Activated CD4-positive, alpha-beta T cell treated with anti-CD3 and anti-CD28 coated beads, Interleukin-2, amount 10 ng/mL, durations not matched to agents 7 days and 5 days (primary cell): ENCODE data around the gene PDE6H. TPM values are rescaled to one million over a fixed set of nuclear protein-coding genes. Genes with fewer than 3 reads are reported as not detected.

Source experiments
- CTCF ChIA-PET: fragments of 350-600 bp; sonication (Branson Sonifier 250); formaldehyde crosslinking; loops from one replicate; lab custom pipeline; 2021; ENCODE audit warnings: antibody characterized with exemption; lab: Charles Lee
- POLR2A ChIA-PET: fragments of 350-600 bp; sonication (Branson Sonifier 250); formaldehyde crosslinking; loops from one replicate; lab custom pipeline; 2021; ENCODE audit warnings: antibody characterized with exemption; lab: Charles Lee
- DNase-seq: peaks from one replicate; pipeline ENCODE4 v3.0.0-alpha.2; 2020
- H3K27ac Mint-ChIP-seq: one replicate; pipeline ENCODE4 v1.8.0; 2021; ENCODE audit warnings: mild to moderate bottlenecking, moderate library complexity, mixed read lengths
- H3K27me3 Mint-ChIP-seq: one replicate; pipeline ENCODE4 v1.8.0; 2021; ENCODE audit warnings: mixed read lengths
- H3K36me3 Mint-ChIP-seq: one replicate; pipeline ENCODE4 v1.8.0; 2021; ENCODE audit warnings: low read depth, mixed read lengths
- H3K4me1 Mint-ChIP-seq: one replicate; pipeline ENCODE4 v1.8.0; 2021; ENCODE audit warnings: mixed read lengths
- H3K4me3 Mint-ChIP-seq: one replicate; pipeline ENCODE4 v1.8.0; 2021; ENCODE audit warnings: mild to moderate bottlenecking, moderate library complexity, mixed read lengths
- H3K9me3 Mint-ChIP-seq: one replicate; pipeline ENCODE4 v1.8.0; 2021; ENCODE audit warnings: mixed read lengths
- total RNA-seq, 2 experiments: library from RNA; stranded (reverse); gene quantifications; one replicate each; pipeline ENCODE4 v1.2.3, GENCODE V29; 2021

Gene PDE6H
- total RNA-seq, 2 experiments from 2014 or later, result not detected

DNA sequence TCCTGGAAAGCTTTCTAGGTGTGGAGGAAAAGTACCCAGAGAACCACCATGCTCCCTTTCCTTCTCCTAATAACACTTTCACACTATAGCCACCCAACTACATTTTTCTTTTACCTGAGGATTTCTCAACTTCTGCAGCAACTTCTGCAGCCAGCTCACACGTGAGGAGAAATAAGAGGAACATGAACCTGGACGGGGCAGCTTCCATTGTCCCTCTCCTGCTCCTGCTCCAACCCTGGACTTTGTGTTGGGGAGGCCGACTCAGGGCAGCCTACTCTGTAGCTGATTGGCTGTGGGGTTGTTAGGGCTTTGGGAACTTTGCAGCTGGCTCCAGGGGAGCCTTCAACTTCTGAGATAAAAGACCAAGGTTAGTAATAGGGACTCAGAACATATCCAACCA is 34.5 kb upstream of the PDE6H start, which contains the start of gene ERP27:
Gene ERP27, minus strand, starts transcription at position 237 of the 400 bp plus-strand sequence. Its CDS starts 29 bp downstream, at position 208.
- ChIA-PET CTCF (interaction anchor here (0.7 to 1.3 kb wide), 3 partner anchors 11 to 45 kb away, joined by 3 to 4 read pairs (median 3); no protein-coding TSS in a partner anchor), POLR2A (no interaction called here)
- Mint-ChIP-seq H3K4me1 (peaks cover 32% of the 10 kb centered on the region), H3K27ac (peak within 1 kb of the TSS; percentile 50), H3K36me3 (peaks cover 82% of the 10 kb centered on the region), H3K27me3 (no peaks in the 10 kb centered on the region), H3K9me3 (no peaks in the 10 kb centered on the region), H3K4me3 (no peak within 1 kb of the TSS)
- DNase-seq, result no peak

DNA sequence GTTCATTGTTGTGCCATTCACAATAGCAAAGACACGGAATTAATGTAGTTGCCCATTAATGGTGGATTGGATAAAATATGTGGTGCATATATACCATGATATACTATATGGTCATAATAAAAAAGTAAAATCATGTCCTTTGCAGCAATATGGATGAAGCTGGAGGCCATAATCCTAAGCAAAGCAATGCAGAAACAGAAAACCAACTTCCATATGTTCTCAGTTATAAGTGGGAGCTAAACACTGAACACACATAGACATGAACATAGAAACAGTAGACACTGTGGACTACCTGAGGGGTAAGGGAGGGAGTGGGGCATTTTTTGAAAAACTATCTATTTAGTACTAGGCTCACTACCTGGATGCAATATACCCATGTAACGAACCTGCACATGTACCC is 31.5 kb upstream of the PDE6H start:
- Mint-ChIP-seq H3K27me3 (no peaks in the 10 kb centered on the region), H3K36me3 (peaks cover 87% of the 10 kb centered on the region), H3K4me1 (peaks cover 51% of the 10 kb centered on the region), H3K27ac (no peak overlapping the region), H3K4me3 (no peak overlapping the region), H3K9me3 (no peaks in the 10 kb centered on the region)
- DNase-seq, result no peak
- POLR2A ChIA-PET, result interaction anchor here (0.6 kb wide), 1 partner anchor 68 kb away, joined by 8 read pairs; no protein-coding TSS in a partner anchor
- CTCF ChIA-PET, result interaction anchor here (0.7 kb wide), 1 partner anchor 11 kb away, joined by 4 read pairs; no protein-coding TSS in a partner anchor

DNA sequence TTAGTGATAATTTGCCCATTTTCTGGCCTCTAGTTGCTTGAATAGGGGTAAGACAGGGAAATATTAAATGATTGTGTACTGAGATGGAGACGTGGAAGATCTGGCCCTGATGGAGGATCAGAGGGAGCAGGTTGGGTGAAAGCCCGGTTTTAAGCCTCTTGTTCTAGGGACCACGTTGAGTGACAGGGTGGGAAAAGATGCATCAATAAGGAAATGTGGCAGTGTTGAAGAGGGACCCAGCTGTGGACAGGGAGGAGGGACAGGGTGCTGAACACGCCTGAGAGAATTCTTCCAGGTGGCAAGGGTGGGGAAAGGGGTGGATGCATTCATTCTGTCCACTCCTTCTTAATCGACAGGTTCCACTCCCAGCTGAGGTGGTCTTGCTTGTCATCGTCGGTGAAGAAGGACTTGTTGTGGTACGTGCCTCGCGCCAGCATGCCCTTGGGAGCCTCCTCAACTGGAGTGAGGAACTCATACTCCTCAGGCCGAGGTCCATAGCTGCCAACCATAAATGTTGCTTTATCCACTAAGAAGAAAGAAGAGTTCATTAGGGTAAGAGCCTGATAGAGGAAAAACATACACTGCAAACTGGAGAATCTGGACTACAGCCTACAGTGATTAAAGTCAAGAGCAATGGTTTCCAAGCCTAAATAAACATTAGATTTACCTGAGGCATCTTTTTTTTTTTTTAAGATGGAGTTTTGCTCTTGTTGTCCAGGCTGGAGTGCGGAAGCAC is 30.5 kb upstream of the PDE6H start:
- no peaks in the 10 kb centered on the region for H3K9me3 Mint-ChIP-seq
- peaks cover 86% of the 10 kb centered on the region for H3K36me3 Mint-ChIP-seq
- no peaks in the 10 kb centered on the region for H3K27me3 Mint-ChIP-seq
- DNase-seq, result no peak
- no peak overlapping the region for H3K4me3 Mint-ChIP-seq
- H3K4me1 Mint-ChIP-seq, result peaks cover 59% of the 10 kb centered on the region
- ChIA-PET POLR2A (no interaction called here), CTCF (no interaction called here)
- H3K27ac Mint-ChIP-seq, result peak overlapping the region; percentile 10

DNA sequence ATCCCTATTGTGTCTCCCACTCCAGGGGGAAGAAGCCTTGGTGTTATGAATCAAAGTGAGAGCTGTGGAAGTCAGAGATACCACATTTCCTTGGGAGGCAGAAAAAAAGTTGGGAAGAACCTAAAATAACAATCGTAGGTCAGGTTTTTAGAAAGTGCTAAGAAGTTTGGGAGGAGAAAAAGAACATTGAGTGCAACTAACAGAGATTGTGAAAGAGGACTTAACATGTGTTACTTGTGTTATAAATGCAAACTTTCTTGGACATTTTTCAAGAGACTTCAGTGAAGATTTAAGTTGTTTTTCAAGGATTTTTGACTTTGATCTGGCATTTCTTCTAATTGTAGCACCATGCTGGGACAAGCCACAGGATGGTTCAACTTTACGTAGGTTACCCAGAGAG is 26.7 kb upstream of the PDE6H start:
- Mint-ChIP-seq H3K9me3 (no peaks in the 10 kb centered on the region), H3K4me1 (peaks cover 73% of the 10 kb centered on the region), H3K4me3 (no peak overlapping the region), H3K27me3 (no peaks in the 10 kb centered on the region), H3K36me3 (peaks cover 87% of the 10 kb centered on the region), H3K27ac (peak overlapping the region; percentile 48)
- ChIA-PET CTCF (interaction anchor here (1.4 kb wide), 1 partner anchor 9 kb away, joined by 5 read pairs; no protein-coding TSS in a partner anchor), POLR2A (no interaction called here)
- DNase-seq, result no peak

DNA sequence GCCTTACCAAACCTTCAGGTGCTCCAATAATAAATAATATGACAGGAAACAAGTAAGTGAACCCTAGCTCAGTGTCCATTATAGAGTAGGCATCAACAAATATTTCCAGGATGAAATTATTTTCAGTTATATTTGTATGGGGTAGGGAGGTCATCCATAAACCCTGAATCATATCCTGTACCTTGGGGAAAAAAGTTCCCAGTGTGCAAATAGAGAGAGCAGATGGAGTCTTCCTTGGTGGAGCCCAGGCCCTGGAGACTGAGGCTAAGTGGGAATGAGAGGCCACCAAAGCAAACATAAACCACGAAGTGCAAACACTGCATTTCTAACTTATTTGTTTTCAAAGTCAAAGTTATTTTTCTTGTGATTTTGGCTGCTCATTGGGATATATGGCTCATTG is 26.0 kb upstream of the PDE6H start:
- CTCF ChIA-PET, result no interaction called here
- H3K4me3 Mint-ChIP-seq, result no peak overlapping the region
- H3K27me3 Mint-ChIP-seq, result no peaks in the 10 kb centered on the region
- H3K36me3 Mint-ChIP-seq, result peaks cover 85% of the 10 kb centered on the region
- no peaks in the 10 kb centered on the region for H3K9me3 Mint-ChIP-seq
- peaks cover 78% of the 10 kb centered on the region for H3K4me1 Mint-ChIP-seq
- no peak for DNase-seq
- H3K27ac Mint-ChIP-seq, result peak overlapping the region; percentile 42
- POLR2A ChIA-PET, result no interaction called here

DNA sequence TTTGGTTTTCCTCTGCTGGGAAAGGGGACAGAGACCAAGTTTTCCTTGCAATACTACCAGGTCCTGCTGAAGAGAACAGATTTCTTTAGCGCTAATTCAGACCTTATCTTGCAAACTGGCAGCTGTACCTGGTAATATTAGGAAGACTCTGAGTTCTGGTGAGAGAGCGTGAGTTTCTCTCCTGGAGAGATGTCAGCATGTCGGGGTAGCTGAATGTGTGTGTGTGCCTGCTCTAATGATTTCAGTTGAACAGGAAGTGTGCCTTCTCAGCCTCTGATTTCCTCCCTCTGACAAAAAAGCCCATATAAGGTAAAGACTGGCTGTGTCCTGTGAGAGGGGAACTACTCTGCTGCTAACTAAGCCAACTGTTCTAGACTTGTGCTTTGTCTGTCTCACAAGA is 24.2 kb upstream of the PDE6H start:
- H3K27me3 Mint-ChIP-seq, result no peaks in the 10 kb centered on the region
- CTCF ChIA-PET, result interaction anchor here (0.6 to 1.5 kb wide), 5 partner anchors 9 to 26 kb away, joined by 3 to 4 read pairs (median 4); partner anchors contain the start of gene ARHGDIB
- no peaks in the 10 kb centered on the region for H3K9me3 Mint-ChIP-seq
- POLR2A ChIA-PET, result interaction anchor here (0.6 to 1.3 kb wide), 3 partner anchors 10 to 175 kb away, joined by 3 to 6 read pairs (median 3); partner anchors contain the start of gene ARHGDIB
- H3K4me1 Mint-ChIP-seq, result peaks cover 86% of the 10 kb centered on the region
- peak overlapping the region; percentile 73 for H3K4me3 Mint-ChIP-seq
- peak overlapping the region; percentile 90 for H3K27ac Mint-ChIP-seq
- peaks cover 86% of the 10 kb centered on the region for H3K36me3 Mint-ChIP-seq
- DNase-seq, result peak; percentile 78

DNA sequence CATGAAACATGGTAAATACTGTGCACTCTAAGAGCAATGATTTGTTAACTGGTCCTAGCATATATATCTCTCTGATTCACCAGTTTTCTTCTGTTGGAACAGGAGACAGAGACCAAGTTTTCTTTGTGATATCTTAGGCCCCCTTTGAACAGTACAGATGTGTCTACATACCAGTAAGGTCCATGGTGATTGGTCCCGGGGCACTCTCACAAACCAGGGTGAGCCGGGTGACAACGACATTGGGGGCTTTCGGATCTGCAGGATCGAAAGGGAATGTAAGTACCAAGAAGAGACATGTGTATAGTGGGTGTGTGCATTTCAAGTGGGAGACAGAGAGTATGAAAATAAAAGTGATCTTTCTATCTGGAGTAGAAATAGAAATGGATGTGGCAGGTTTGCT is 23.2 kb upstream of the PDE6H start:
- H3K36me3 Mint-ChIP-seq, result peaks cover 92% of the 10 kb centered on the region
- H3K4me3 Mint-ChIP-seq, result peak overlapping the region; percentile 73
- no peaks in the 10 kb centered on the region for H3K27me3 Mint-ChIP-seq
- CTCF ChIA-PET, result no interaction called here
- no peak for DNase-seq
- peak overlapping the region; percentile 90 for H3K27ac Mint-ChIP-seq
- POLR2A ChIA-PET, result no interaction called here
- peaks cover 94% of the 10 kb centered on the region for H3K4me1 Mint-ChIP-seq
- no peaks in the 10 kb centered on the region for H3K9me3 Mint-ChIP-seq

DNA sequence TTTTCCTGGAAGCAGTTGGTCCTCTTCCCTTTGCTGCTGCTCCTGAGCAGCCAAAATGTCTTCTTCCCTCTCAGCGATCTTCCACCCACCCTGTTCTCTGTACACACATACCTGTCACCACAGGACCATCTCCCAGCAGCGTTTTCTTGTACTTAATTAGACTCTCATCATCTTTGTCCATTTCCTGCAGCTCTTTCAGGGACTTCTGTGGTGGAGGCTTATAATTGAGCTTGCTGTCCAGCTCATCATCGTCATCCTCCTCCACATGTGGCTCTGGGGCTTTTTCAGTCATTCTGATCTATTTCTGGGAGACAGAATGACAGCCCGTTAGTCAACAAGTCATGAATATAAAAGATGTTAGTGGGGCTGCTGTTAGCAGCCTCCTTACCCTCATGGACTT is 22.4 kb upstream of the PDE6H start:
- Mint-ChIP-seq H3K4me3 (peak overlapping the region; percentile 73), H3K36me3 (peaks cover 87% of the 10 kb centered on the region), H3K27ac (peak overlapping the region; percentile 90), H3K27me3 (no peaks in the 10 kb centered on the region), H3K9me3 (no peaks in the 10 kb centered on the region), H3K4me1 (peaks cover 90% of the 10 kb centered on the region)
- CTCF ChIA-PET, result no interaction called here
- POLR2A ChIA-PET, result no interaction called here
- no peak for DNase-seq

DNA sequence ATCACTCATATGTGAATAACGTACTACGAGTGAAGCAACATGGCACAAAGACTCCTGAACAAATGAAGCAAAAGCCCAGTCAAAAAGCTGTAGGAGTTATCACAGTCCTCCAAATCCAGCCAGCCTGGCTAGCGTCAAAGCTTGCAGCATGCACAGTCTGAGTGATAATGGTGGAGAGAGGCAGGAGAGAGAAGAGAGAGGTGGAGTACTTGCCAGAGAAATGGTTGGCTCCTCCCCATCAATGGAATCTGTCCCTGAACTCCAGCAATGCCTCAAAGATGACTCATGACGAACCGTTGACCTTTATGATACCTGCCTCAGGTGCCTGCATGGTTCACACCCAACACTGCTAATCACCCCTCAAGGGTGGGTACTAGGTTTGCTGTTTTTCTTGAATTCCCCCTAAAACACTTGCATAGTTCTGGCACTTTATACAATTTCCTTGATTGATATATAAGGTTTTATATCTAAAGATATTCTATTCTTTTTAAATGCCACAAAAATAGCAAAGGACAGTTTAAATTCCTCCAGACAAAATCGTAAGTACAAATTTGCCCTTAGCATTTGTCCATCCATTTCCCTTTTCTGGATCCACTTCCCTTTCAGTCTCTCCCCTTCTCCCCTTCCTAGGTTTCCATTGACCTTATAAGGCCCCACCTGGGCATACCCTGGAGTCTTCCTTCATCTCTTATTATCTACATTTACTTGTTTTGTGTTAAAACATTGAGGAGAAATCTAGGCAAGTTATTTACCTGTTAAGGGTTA is 21.7 kb upstream of the PDE6H start:
- peaks cover 85% of the 10 kb centered on the region for H3K36me3 Mint-ChIP-seq
- peak overlapping the region; percentile 91 for H3K27ac Mint-ChIP-seq
- DNase-seq, result no peak
- no peaks in the 10 kb centered on the region for H3K9me3 Mint-ChIP-seq
- peak overlapping the region; percentile 73 for H3K4me3 Mint-ChIP-seq
- peaks cover 90% of the 10 kb centered on the region for H3K4me1 Mint-ChIP-seq
- no peaks in the 10 kb centered on the region for H3K27me3 Mint-ChIP-seq
- ChIA-PET POLR2A (no interaction called here), CTCF (no interaction called here)

DNA sequence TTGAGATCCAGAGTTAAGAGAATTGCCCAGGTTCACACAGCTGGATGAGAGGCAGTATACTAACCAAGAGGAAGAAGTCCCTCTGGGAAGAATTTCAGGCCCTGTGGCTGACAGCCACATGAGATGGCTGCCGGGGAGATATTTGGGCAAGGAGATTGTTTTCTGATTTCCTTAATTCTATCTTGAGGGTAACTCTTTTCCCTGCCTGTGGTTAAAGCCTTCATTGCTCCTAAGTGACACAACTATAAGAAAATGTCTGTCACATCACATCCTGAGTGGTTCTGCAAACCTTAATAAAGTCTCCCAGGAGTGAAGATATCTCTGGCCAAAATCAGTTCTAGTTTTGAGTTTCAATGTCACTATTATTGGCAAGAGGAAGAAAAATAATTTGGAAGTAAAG is 21.0 kb upstream of the PDE6H start:
- Mint-ChIP-seq H3K27ac (peak overlapping the region; percentile 91), H3K4me1 (peaks cover 90% of the 10 kb centered on the region), H3K9me3 (no peaks in the 10 kb centered on the region), H3K27me3 (no peaks in the 10 kb centered on the region), H3K36me3 (peaks cover 85% of the 10 kb centered on the region), H3K4me3 (peak overlapping the region; percentile 73)
- no peak for DNase-seq
- POLR2A ChIA-PET, result interaction anchor here (0.7 kb wide), 1 partner anchor 181 kb away, joined by 3 read pairs; a partner anchor contains a TSS
- CTCF ChIA-PET, result interaction anchor here (0.7 to 1.0 kb wide), 3 partner anchors 11 to 181 kb away, joined by 3 to 5 read pairs (median 4); a partner anchor contains a TSS

DNA sequence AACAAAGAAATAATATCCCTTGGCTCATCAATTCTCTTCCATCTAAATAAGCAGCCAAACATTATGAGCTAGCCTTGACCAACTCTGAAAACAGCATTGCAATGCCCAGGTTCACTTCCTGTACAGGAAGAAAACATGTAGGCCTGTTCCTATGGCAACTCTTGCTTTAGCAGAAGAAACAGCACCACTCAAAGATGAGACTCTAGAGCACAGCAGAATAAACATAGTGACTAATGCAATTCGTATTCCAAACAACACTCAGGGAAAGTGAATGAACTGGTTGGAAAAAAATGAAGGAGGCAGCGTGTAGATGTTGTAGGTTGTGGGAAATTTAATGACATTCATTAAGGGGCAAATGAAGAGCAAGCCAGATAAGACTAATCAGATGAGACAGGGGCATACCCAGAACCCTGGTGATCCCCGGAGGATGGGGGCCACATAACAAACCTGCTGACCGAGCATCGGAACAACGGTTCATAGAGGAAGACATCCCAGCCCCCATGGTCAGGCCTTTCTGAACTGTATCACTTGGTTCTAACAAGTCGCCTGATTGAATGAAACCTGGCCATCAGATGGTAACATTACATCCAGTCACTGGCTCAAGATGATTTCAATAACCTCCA is 20.4 kb upstream of the PDE6H start:
- Mint-ChIP-seq H3K27me3 (no peaks in the 10 kb centered on the region), H3K36me3 (peaks cover 85% of the 10 kb centered on the region), H3K27ac (peak overlapping the region; percentile 91), H3K4me1 (peaks cover 90% of the 10 kb centered on the region), H3K9me3 (no peaks in the 10 kb centered on the region), H3K4me3 (peak overlapping the region; percentile 73)
- peak; percentile 77 for DNase-seq
- POLR2A ChIA-PET, result interaction anchor here (0.7 kb wide), 1 partner anchor 182 kb away, joined by 3 read pairs; a partner anchor contains a TSS
- CTCF ChIA-PET, result interaction anchor here (0.7 to 1.0 kb wide), 3 partner anchors 11 to 181 kb away, joined by 3 to 5 read pairs (median 4); a partner anchor contains a TSS

DNA sequence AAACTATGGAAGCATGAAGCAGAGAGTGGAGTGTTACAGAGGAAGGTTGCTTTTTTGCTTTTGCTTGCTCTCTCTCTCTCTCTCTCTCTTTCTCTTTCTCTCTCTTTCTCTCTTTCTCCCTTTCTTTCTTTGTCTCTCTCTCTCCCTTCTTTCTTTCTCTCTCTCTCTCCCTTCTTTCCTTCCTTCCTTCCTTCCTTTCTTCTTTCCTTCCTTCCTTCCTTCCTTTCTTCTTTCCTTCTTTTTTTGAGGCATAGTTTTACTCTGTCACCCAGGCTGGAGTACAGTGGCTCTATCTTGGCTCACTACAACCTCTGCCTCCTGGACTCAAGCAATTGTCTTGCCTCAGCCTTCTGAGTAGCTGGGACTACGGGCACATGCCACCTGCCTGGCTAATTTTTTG is 19.1 kb upstream of the PDE6H start:
- ChIA-PET POLR2A (interaction anchor here (0.9 kb wide), 1 partner anchor 180 kb away, joined by 3 read pairs; no protein-coding TSS in a partner anchor), CTCF (interaction anchor here (0.7 to 0.8 kb wide), 2 partner anchors 154 to 288 kb away, joined by 3 read pairs; no protein-coding TSS in a partner anchor)
- peak overlapping the region; percentile 73 for H3K4me3 Mint-ChIP-seq
- peak overlapping the region; percentile 91 for H3K27ac Mint-ChIP-seq
- no peaks in the 10 kb centered on the region for H3K9me3 Mint-ChIP-seq
- no peaks in the 10 kb centered on the region for H3K27me3 Mint-ChIP-seq
- DNase-seq, result no peak
- H3K4me1 Mint-ChIP-seq, result peaks cover 86% of the 10 kb centered on the region
- peaks cover 86% of the 10 kb centered on the region for H3K36me3 Mint-ChIP-seq
